Activated T-helper 2 cell treated with anti-CD3 and anti-CD28 coated beads, Interferon-gamma antibody, Interleukin-2, Interleukin-4, amounts not matched to agents 10 μg/mL and 5 μg/mL and 100 μg/mL, durations not matched to agents 14 hours and 24 hours and 36 hours (primary cell): ENCODE results near the gene AAK1. TPM values are rescaled to one million over a fixed set of nuclear protein-coding genes. Genes with fewer than 3 reads are reported as not detected.
"Not testable (repeated sequence)": the region's sequence is repeated elsewhere in the genome, so short reads cannot be mapped to it uniquely, and the experiment has no call there.

Source experiments
- DNase-seq: peaks from one replicate; pipeline ENCODE4 v3.0.0; 2021; ENCODE audit warnings: low spot score
- H3K27ac Mint-ChIP-seq: one replicate; pipeline ENCODE4 v1.8.0; 2021; ENCODE audit warnings: mixed read lengths
- H3K27me3 Mint-ChIP-seq: one replicate; pipeline ENCODE4 v1.8.0; 2021; ENCODE audit warnings: low read depth, mixed read lengths
- H3K36me3 Mint-ChIP-seq: one replicate; pipeline ENCODE4 v1.8.0; 2021; ENCODE audit warnings: low read depth, mixed read lengths
- H3K4me1 Mint-ChIP-seq: one replicate; pipeline ENCODE4 v1.8.0; 2021; ENCODE audit warnings: low read depth, mixed read lengths
- H3K4me3 Mint-ChIP-seq: one replicate; pipeline ENCODE4 v1.8.0; 2021; ENCODE audit warnings: low read depth, mild to moderate bottlenecking, moderate library complexity, mixed read lengths
- H3K9me3 Mint-ChIP-seq: one replicate; pipeline ENCODE4 v1.8.0; 2021; ENCODE audit warnings: mixed read lengths
- intact Hi-C: fragments of 100-400 bp; cut with micrococcal nuclease; formaldehyde crosslinking; loops from one replicate; pipeline ENCODE4 v1.15.1; 2023
- total RNA-seq: library from RNA; stranded (reverse); gene quantifications from 2 replicates; pipeline ENCODE4 v1.2.3, GENCODE V29; 2022

The AAK1 gene
- total RNA-seq, 1 donor from 2014 or later, result 108 TPM

GRCh38 chr2:69554568-69554967, 89.0 kb downstream of the AAK1 start:
- DNase-seq, result no peak
- Mint-ChIP-seq H3K4me1 (peaks cover 46% of the 10 kb centered on the region), H3K27me3 (no peaks in the 10 kb centered on the region), H3K4me3 (no peak overlapping the region), H3K27ac (peak overlapping the region; percentile 56), H3K36me3 (peaks cover 53% of the 10 kb centered on the region), H3K9me3 (no peaks in the 10 kb centered on the region)
- intact Hi-C loops, result no loop called here

GRCh38 chr2:69553991-69554390, 89.5 kb downstream of the AAK1 start:
- H3K27ac Mint-ChIP-seq, result no peak overlapping the region
- no peak overlapping the region for H3K4me3 Mint-ChIP-seq

GRCh38 chr2:69550511-69550910, 93.0 kb downstream of the AAK1 start:
- H3K27ac Mint-ChIP-seq, intact Hi-C loops, H3K4me3 Mint-ChIP-seq, DNase-seq, H3K27me3 Mint-ChIP-seq: not testable (repeated sequence)
- Mint-ChIP-seq H3K4me1 (peaks cover 27% of the 10 kb centered on the region), H3K9me3 (peaks cover 20% of the 10 kb centered on the region), H3K36me3 (peaks cover 72% of the 10 kb centered on the region)

More at GRCh38 chr2:69553991-69554390, 89.5 kb downstream of the AAK1 start:
- no peaks in the 10 kb centered on the region for H3K9me3 Mint-ChIP-seq
- H3K27me3 Mint-ChIP-seq, result no peaks in the 10 kb centered on the region
- no peak for DNase-seq
- H3K4me1 Mint-ChIP-seq, result peaks cover 43% of the 10 kb centered on the region
- intact Hi-C loops, result no loop called here
- H3K36me3 Mint-ChIP-seq, result peaks cover 57% of the 10 kb centered on the region

GRCh38 chr2:69549421-69549820, 94.1 kb downstream of the AAK1 start:
- Mint-ChIP-seq H3K4me1 (peaks cover 19% of the 10 kb centered on the region), H3K36me3 (peaks cover 69% of the 10 kb centered on the region), H3K27me3 (no peaks in the 10 kb centered on the region), H3K9me3 (peaks cover 20% of the 10 kb centered on the region), H3K27ac (no peak overlapping the region), H3K4me3 (no peak overlapping the region)
- intact Hi-C loops, result no loop called here
- no peak for DNase-seq

- H3K4me1 Mint-ChIP-seq, result peaks cover 16% of the 10 kb centered on the region
- peaks cover 69% of the 10 kb centered on the region for H3K36me3 Mint-ChIP-seq
- intact Hi-C loops, result no loop called here
- no peak for DNase-seq
- no peak overlapping the region for H3K27ac Mint-ChIP-seq
- no peaks in the 10 kb centered on the region for H3K27me3 Mint-ChIP-seq
- peaks cover 20% of the 10 kb centered on the region for H3K9me3 Mint-ChIP-seq
- H3K4me3 Mint-ChIP-seq, result no peak overlapping the region
Observed at GRCh38 chr2:69547984-69548715, 95.4 kb downstream of the AAK1 start.

GRCh38 chr2:69546646-69547045, 96.9 kb downstream of the AAK1 start:
- no peak overlapping the region for H3K4me3 Mint-ChIP-seq
- intact Hi-C loops, result no loop called here
- DNase-seq, result no peak
- H3K36me3 Mint-ChIP-seq, result peaks cover 69% of the 10 kb centered on the region
- no peaks in the 10 kb centered on the region for H3K27me3 Mint-ChIP-seq
- peaks cover 20% of the 10 kb centered on the region for H3K9me3 Mint-ChIP-seq
- peaks cover 14% of the 10 kb centered on the region for H3K4me1 Mint-ChIP-seq
- no peak overlapping the region for H3K27ac Mint-ChIP-seq

- Mint-ChIP-seq H3K27me3 (no peaks in the 10 kb centered on the region), H3K4me3 (no peak overlapping the region), H3K9me3 (peaks cover 20% of the 10 kb centered on the region), H3K36me3 (peaks cover 66% of the 10 kb centered on the region), H3K4me1 (peaks cover 12% of the 10 kb centered on the region), H3K27ac (no peak overlapping the region)
- intact Hi-C loops, result no loop called here
- DNase-seq, result no peak
Observed at GRCh38 chr2:69545477-69545932, 98.0 kb downstream of the AAK1 start.

GRCh38 chr2:69544951-69545350, 98.6 kb downstream of the AAK1 start:
- intact Hi-C loops, result no loop called here
- Mint-ChIP-seq H3K27ac (peak overlapping the region; percentile 2), H3K27me3 (no peaks in the 10 kb centered on the region), H3K36me3 (peaks cover 67% of the 10 kb centered on the region), H3K4me3 (no peak overlapping the region), H3K9me3 (peaks cover 20% of the 10 kb centered on the region), H3K4me1 (peaks cover 12% of the 10 kb centered on the region)
- no peak for DNase-seq

- no peak overlapping the region for H3K4me3 Mint-ChIP-seq
- no peak for DNase-seq
- H3K27ac Mint-ChIP-seq, result peak overlapping the region; percentile 23
- peaks cover 21% of the 10 kb centered on the region for H3K4me1 Mint-ChIP-seq
- no peaks in the 10 kb centered on the region for H3K27me3 Mint-ChIP-seq
- H3K36me3 Mint-ChIP-seq, result peaks cover 78% of the 10 kb centered on the region
- intact Hi-C loops, result no loop called here
- H3K9me3 Mint-ChIP-seq, result no peaks in the 10 kb centered on the region
Observed at GRCh38 chr2:69539549-69539908, 104.0 kb downstream of the AAK1 start.

- peaks cover 78% of the 10 kb centered on the region for H3K36me3 Mint-ChIP-seq
- no peak overlapping the region for H3K4me3 Mint-ChIP-seq
- H3K27ac Mint-ChIP-seq, result peak overlapping the region; percentile 33
- H3K9me3 Mint-ChIP-seq, result no peaks in the 10 kb centered on the region
- peaks cover 21% of the 10 kb centered on the region for H3K4me1 Mint-ChIP-seq
- no peaks in the 10 kb centered on the region for H3K27me3 Mint-ChIP-seq
- intact Hi-C loops, result no loop called here
- DNase-seq, result no peak
Observed at GRCh38 chr2:69538872-69539548, 104.5 kb downstream of the AAK1 start.

- no peak overlapping the region for H3K27ac Mint-ChIP-seq
- no peak for DNase-seq
- H3K36me3 Mint-ChIP-seq, result peaks cover 83% of the 10 kb centered on the region
- no peaks in the 10 kb centered on the region for H3K27me3 Mint-ChIP-seq
- H3K4me1 Mint-ChIP-seq, result peaks cover 21% of the 10 kb centered on the region
- peaks cover 5% of the 10 kb centered on the region for H3K9me3 Mint-ChIP-seq
- intact Hi-C loops, result no loop called here
- H3K4me3 Mint-ChIP-seq, result no peak overlapping the region
Observed at GRCh38 chr2:69538249-69538648, 105.3 kb downstream of the AAK1 start.

- peaks cover 26% of the 10 kb centered on the region for H3K4me1 Mint-ChIP-seq
- DNase-seq, result no peak
- intact Hi-C loops, result no loop called here
- H3K9me3 Mint-ChIP-seq, result peaks cover 5% of the 10 kb centered on the region
- no peak overlapping the region for H3K4me3 Mint-ChIP-seq
- no peaks in the 10 kb centered on the region for H3K27me3 Mint-ChIP-seq
- peaks cover 88% of the 10 kb centered on the region for H3K36me3 Mint-ChIP-seq
- H3K27ac Mint-ChIP-seq, result peak overlapping the region; percentile 30
Observed at GRCh38 chr2:69535817-69536241, 107.7 kb downstream of the AAK1 start.

- peaks cover 5% of the 10 kb centered on the region for H3K9me3 Mint-ChIP-seq
- H3K4me1 Mint-ChIP-seq, result peaks cover 21% of the 10 kb centered on the region
- no peak for DNase-seq
- H3K27me3 Mint-ChIP-seq, result no peaks in the 10 kb centered on the region
- intact Hi-C loops, result no loop called here
- peak overlapping the region; percentile 19 for H3K27ac Mint-ChIP-seq
- no peak overlapping the region for H3K4me3 Mint-ChIP-seq
- peaks cover 85% of the 10 kb centered on the region for H3K36me3 Mint-ChIP-seq
Observed at GRCh38 chr2:69531186-69531585, 112.4 kb downstream of the AAK1 start.
